HepG2 (cell line): ENCODE results near the gene NUTF2. TPM values are rescaled to one million over a fixed set of nuclear protein-coding genes. Genes with fewer than 3 reads are reported as not detected.

Experiments used
- MXI1 ChIP-seq: IDR thresholded peaks from 3 replicates; pipeline ENCODE4 v1.6.1; 2012; ENCODE audit warnings: low read depth, low read length, inconsistent platforms, borderline replicate concordance
- MYC ChIP-seq: sonication (generic); formaldehyde crosslinking; IDR thresholded peaks from 2 replicates; pipeline ENCODE4 v1.9.0; 2021; ENCODE audit warnings: missing genetic modification reagents, borderline replicate concordance
- PITX1 ChIP-seq: sonication (generic); formaldehyde crosslinking; IDR thresholded peaks from 2 replicates; pipeline ENCODE4 v1.5.1; 2020; ENCODE audit warnings: mild to moderate bottlenecking, missing genetic modification reagents
- RFXAP ChIP-seq: sonication (generic); formaldehyde crosslinking; IDR thresholded peaks from 2 replicates; pipeline ENCODE4 v1.4.0; 2020; ENCODE audit warnings: missing genetic modification reagents, borderline replicate concordance
- SNRNP70 ChIP-seq: fragments of 200-400 bp; formaldehyde crosslinking; IDR thresholded peaks from 2 replicates; pipeline ENCODE4 v1.6.1; 2017; ENCODE audit warnings: mild to moderate bottlenecking, low read depth, low read length, moderate library complexity
- TARDBP ChIP-seq: sonication (generic); formaldehyde crosslinking; IDR thresholded peaks from 2 replicates; pipeline ENCODE4 v1.8.0; 2022; ENCODE audit warnings: mild to moderate bottlenecking, missing genetic modification reagents
- ZBTB26 ChIP-seq: IDR thresholded peaks from 2 replicates; pipeline ENCODE4 v1.6.1; 2016; ENCODE audit warnings: missing compliant biosample characterization, missing genetic modification reagents, borderline replicate concordance
- ZBTB8A ChIP-seq: sonication (generic); formaldehyde crosslinking; IDR thresholded peaks from 2 replicates; pipeline ENCODE4 v1.4.0; 2020; ENCODE audit warnings: mild to moderate bottlenecking, low read depth, missing genetic modification reagents, borderline replicate concordance
- ZC3H13 ChIP-seq: sonication (generic); formaldehyde crosslinking; IDR thresholded peaks from 2 replicates; pipeline ENCODE4 v1.8.1; 2023; ENCODE audit warnings: mild to moderate bottlenecking, missing genetic modification reagents, moderate library complexity
- ZFX ChIP-seq: sonication (generic); formaldehyde crosslinking; IDR thresholded peaks from 2 replicates; pipeline ENCODE4 v1.4.0; 2020; ENCODE audit warnings: mild to moderate bottlenecking, low read depth, missing genetic modification reagents, moderate library complexity
- ZNF143 ChIP-seq: sonication (generic); formaldehyde crosslinking; IDR thresholded peaks from 2 replicates; pipeline ENCODE4 v1.4.0; 2020; ENCODE audit warnings: missing genetic modification reagents
- ZNF263 ChIP-seq: sonication (generic); formaldehyde crosslinking; IDR thresholded peaks from 2 replicates; pipeline ENCODE4 v1.4.0; 2020; ENCODE audit warnings: missing genetic modification reagents
- polyA plus RNA-seq, 8 experiments: library from polyadenylated mRNA; depleted of rRNA in 3 of 8; stranded (reverse) in 7 of 8; unstranded in 1 of 8; fragments of >200 nt; fragmentation: Illumina TruSeq in 4 of 8; extraction: Trizol in 4 of 8; gene quantifications; 2 replicates each; pipeline versions ENCODE4 v1.2.1 to v1.2.3, GENCODE V29; 2011 to 2016; ENCODE audit warnings: low read depth in 4 of 8, missing spikeins in 1 of 8, mixed read lengths in 1 of 8; ENCODE audit not compliant: insufficient read depth in 1 of 8
- total RNA-seq, 5 experiments: library from RNA; depleted of rRNA; stranded (reverse); fragments of >200 nt; fragmentation: Illumina TruSeq; extraction: Trizol; gene quantifications; 2 replicates each; pipeline ENCODE4 v1.2.3, GENCODE V29; 2016; ENCODE audit warnings: low read depth in 1 of 5
- TF ChIP-seq, protein P1 (sequence below): sonication (generic); formaldehyde crosslinking; IDR thresholded peaks from 2 replicates; pipeline ENCODE4 v1.9.0; 2022; ENCODE audit warnings: missing genetic modification reagents, mild to moderate bottlenecking, borderline replicate concordance
- TF ChIP-seq, protein P2 (sequence below): sonication (generic); formaldehyde crosslinking; IDR thresholded peaks from 2 replicates; pipeline ENCODE4 v1.8.1; 2023; ENCODE audit warnings: mild to moderate bottlenecking, missing genetic modification reagents
- TF ChIP-seq, protein P3 (sequence below): sonication (generic); formaldehyde crosslinking; IDR thresholded peaks from 2 replicates; pipeline ENCODE4 v1.5.1; 2020; ENCODE audit warnings: mild to moderate bottlenecking, missing genetic modification reagents, moderate library complexity
- TF ChIP-seq, protein P4 (sequence below): sonication (generic); formaldehyde crosslinking; conservative IDR thresholded peaks from 2 replicates; pipeline ENCODE4 v1.4.0; 2020; ENCODE audit warnings: mild to moderate bottlenecking, missing genetic modification reagents, moderate library complexity

NUTF2 gene
- total and polyA plus RNA-seq, 2 of the 13 experiments (the other 11 are each of a cell fraction or from before 2014, with no cell fraction given) = 168 to 214 TPM

DNA sequence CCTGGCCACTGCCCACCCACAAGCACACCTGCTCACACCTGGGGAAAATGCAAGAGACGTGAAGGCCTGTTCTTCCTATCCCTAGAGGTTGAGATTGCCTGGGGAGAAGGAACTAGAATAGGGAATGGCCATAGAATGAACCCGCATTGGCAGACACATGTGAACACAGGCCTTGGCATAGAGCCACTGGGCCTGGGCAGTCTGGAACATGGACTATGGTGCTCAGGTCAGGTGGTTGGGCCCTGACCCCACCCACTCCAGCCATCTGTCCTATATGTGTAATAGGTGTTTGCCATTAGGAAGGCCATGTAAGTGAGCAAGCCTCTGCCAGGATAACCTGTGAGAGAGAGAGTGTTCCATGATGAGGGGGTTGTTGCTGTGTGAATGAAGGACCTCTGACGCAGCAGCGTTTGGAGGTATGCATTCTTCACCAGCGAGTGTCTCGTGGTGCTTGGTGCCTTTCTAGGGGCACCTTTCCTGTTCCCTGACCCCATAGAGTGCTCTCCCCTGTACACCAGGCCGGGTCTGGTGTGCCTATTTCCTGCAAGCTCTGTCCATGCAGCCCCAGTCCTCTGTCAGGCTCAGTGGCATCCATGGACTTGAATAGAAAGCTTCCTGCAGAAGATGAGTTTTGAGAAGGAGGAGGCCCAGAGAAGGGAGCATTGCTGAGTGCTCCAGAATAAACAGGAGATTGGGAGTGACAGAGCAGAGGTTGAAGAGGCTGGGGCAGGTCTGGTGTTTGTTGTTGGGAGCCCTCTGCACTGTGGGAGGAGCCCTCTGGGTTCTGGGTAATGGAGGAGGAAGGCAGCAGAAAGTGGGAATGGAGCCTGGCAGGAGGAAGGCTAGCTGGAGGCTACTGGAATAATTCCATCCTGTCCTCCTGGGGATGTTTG, 69.3 kb downstream of the NUTF2 start (continued):
- TF ChIP-seq, protein P1, sequence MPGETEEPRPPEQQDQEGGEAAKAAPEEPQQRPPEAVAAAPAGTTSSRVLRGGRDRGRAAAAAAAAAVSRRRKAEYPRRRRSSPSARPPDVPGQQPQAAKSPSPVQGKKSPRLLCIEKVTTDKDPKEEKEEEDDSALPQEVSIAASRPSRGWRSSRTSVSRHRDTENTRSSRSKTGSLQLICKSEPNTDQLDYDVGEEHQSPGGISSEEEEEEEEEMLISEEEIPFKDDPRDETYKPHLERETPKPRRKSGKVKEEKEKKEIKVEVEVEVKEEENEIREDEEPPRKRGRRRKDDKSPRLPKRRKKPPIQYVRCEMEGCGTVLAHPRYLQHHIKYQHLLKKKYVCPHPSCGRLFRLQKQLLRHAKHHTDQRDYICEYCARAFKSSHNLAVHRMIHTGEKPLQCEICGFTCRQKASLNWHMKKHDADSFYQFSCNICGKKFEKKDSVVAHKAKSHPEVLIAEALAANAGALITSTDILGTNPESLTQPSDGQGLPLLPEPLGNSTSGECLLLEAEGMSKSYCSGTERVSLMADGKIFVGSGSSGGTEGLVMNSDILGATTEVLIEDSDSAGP (CRISPR knock-in tag) = peak; percentile 40; the same call in 1 of the 2 replicates
- TF ChIP-seq TARDBP (CRISPR knock-in tag) (no peak), MYC (CRISPR knock-in tag) (0 out of 2 replicates have a peak, but pooled peaks have one; percentile 22), ZBTB8A (CRISPR knock-in tag) (no peak), ZNF143 (peak; percentile 50; the same call in 1 of the 2 replicates), MXI1 (peak; percentile 15; the same call in 1 of the 3 replicates), ZFX (peak; percentile 37), ZNF263 (peak; percentile 99), RFXAP (no peak), SNRNP70 (no peak), PITX1 (CRISPR knock-in tag) (0 out of 2 replicates have a peak, but pooled peaks have one; percentile 28), ZBTB26 (CRISPR knock-in tag) (peak; percentile 14; the same call in 1 of the 2 replicates), ZC3H13 (CRISPR knock-in tag) (no peak)
- TF ChIP-seq, protein P2, sequence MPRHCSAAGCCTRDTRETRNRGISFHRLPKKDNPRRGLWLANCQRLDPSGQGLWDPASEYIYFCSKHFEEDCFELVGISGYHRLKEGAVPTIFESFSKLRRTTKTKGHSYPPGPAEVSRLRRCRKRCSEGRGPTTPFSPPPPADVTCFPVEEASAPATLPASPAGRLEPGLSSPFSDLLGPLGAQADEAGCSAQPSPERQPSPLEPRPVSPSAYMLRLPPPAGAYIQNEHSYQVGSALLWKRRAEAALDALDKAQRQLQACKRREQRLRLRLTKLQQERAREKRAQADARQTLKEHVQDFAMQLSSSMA (CRISPR knock-in tag) = no peak
- TF ChIP-seq, protein P3, sequence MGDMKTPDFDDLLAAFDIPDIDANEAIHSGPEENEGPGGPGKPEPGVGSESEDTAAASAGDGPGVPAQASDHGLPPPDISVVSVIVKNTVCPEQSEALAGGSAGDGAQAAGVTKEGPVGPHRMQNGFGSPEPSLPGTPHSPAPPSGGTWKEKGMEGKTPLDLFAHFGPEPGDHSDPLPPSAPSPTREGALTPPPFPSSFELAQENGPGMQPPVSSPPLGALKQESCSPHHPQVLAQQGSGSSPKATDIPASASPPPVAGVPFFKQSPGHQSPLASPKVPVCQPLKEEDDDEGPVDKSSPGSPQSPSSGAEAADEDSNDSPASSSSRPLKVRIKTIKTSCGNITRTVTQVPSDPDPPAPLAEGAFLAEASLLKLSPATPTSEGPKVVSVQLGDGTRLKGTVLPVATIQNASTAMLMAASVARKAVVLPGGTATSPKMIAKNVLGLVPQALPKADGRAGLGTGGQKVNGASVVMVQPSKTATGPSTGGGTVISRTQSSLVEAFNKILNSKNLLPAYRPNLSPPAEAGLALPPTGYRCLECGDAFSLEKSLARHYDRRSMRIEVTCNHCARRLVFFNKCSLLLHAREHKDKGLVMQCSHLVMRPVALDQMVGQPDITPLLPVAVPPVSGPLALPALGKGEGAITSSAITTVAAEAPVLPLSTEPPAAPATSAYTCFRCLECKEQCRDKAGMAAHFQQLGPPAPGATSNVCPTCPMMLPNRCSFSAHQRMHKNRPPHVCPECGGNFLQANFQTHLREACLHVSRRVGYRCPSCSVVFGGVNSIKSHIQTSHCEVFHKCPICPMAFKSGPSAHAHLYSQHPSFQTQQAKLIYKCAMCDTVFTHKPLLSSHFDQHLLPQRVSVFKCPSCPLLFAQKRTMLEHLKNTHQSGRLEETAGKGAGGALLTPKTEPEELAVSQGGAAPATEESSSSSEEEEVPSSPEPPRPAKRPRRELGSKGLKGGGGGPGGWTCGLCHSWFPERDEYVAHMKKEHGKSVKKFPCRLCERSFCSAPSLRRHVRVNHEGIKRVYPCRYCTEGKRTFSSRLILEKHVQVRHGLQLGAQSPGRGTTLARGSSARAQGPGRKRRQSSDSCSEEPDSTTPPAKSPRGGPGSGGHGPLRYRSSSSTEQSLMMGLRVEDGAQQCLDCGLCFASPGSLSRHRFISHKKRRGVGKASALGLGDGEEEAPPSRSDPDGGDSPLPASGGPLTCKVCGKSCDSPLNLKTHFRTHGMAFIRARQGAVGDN (CRISPR knock-in tag) = peak; percentile 49
- TF ChIP-seq, protein P4, sequence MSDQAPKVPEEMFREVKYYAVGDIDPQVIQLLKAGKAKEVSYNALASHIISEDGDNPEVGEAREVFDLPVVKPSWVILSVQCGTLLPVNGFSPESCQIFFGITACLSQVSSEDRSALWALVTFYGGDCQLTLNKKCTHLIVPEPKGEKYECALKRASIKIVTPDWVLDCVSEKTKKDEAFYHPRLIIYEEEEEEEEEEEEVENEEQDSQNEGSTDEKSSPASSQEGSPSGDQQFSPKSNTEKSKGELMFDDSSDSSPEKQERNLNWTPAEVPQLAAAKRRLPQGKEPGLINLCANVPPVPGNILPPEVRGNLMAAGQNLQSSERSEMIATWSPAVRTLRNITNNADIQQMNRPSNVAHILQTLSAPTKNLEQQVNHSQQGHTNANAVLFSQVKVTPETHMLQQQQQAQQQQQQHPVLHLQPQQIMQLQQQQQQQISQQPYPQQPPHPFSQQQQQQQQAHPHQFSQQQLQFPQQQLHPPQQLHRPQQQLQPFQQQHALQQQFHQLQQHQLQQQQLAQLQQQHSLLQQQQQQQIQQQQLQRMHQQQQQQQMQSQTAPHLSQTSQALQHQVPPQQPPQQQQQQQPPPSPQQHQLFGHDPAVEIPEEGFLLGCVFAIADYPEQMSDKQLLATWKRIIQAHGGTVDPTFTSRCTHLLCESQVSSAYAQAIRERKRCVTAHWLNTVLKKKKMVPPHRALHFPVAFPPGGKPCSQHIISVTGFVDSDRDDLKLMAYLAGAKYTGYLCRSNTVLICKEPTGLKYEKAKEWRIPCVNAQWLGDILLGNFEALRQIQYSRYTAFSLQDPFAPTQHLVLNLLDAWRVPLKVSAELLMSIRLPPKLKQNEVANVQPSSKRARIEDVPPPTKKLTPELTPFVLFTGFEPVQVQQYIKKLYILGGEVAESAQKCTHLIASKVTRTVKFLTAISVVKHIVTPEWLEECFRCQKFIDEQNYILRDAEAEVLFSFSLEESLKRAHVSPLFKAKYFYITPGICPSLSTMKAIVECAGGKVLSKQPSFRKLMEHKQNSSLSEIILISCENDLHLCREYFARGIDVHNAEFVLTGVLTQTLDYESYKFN (CRISPR knock-in tag) = peak; percentile 67
